Esophagus (tissue), 2 donors: Measurements from ENCODE around the gene TAF10. TPM values are rescaled to one million over a fixed set of nuclear protein-coding genes. Genes with fewer than 3 reads are reported as not detected.
A peak's percentile ranks its signal among the peaks of the same experiment; 100 is the strongest.

ENCODE experiments used
- H3K27ac ChIP-seq, 2 donors: one replicate each; pipeline ENCODE4 v1.5.1; 2013; ENCODE audit warnings: low read depth in 2 of 2, mild to moderate bottlenecking in 2 of 2, inconsistent platforms in 1 of 2, low read length in 1 of 2, moderate library complexity in 1 of 2
- H3K27me3 ChIP-seq, 2 donors: one replicate each; pipeline ENCODE4 v1.6.1; 2013; ENCODE audit warnings: low read length in 2 of 2, control low read depth in 1 of 2, mild to moderate bottlenecking in 1 of 2; ENCODE audit not compliant: insufficient read depth in 2 of 2, control insufficient read depth in 1 of 2
- H3K36me3 ChIP-seq, 2 donors: one replicate each; pipeline ENCODE4 v1.6.1; 2013; ENCODE audit warnings: low read length in 1 of 2; ENCODE audit not compliant: control insufficient read depth in 2 of 2, insufficient read depth in 2 of 2
- H3K4me1 ChIP-seq, 2 donors: one replicate each; pipeline ENCODE4 v1.6.1; 2013; ENCODE audit warnings: low read length in 1 of 2; ENCODE audit not compliant: control insufficient read depth in 2 of 2, insufficient read depth in 2 of 2
- H3K4me3 ChIP-seq, 2 donors: one replicate each; pipeline ENCODE4 v1.5.1; 2013; ENCODE audit warnings: low read length in 2 of 2, mild to moderate bottlenecking in 2 of 2, low read depth in 1 of 2, moderate library complexity in 1 of 2
- H3K9me3 ChIP-seq, 2 donors: one replicate each; pipeline ENCODE4 v1.6.1; 2013; ENCODE audit warnings: mild to moderate bottlenecking in 2 of 2, low read depth in 1 of 2, low read length in 1 of 2, moderate library complexity in 1 of 2; ENCODE audit not compliant: control insufficient read depth in 2 of 2, insufficient read depth in 1 of 2
- WGBS, 2 donors: extraction: QIAGEN DNeasy Blood & Tissue Kit; methylation state at CpG; one replicate each; pipeline ENCODE4 v1.1.7; 2013; 5-methylcytosine and 5-hydroxymethylcytosine counted together
- polyA plus RNA-seq, 2 donors: library from polyadenylated mRNA; stranded (reverse); fragments of 200-250 nt; gene quantifications; one replicate each; pipeline ENCODE4 v1.2.3, GENCODE V29; 2013
- donor health status: healthy with polysubstance abuse.
- donor health status: Bipolar disorder and iron deficiency.

The TAF10 gene
- polyA plus RNA-seq, 2 donors, result 83.0 to 93.7 TPM

GRCh38 chr11:6594142-6594768 is 17.8 kb downstream of the TAF10 start:
- Histone ChIP-seq H3K9me3 (no peaks in the 10 kb centered on the region), H3K4me1 (no peaks in the 10 kb centered on the region), H3K4me3 (no peak overlapping the region), H3K27me3 (no peaks in the 10 kb centered on the region), H3K27ac (no peak overlapping the region), H3K36me3 (peaks cover 6 to 10% of the 10 kb centered on the region in 2 donors)
- WGBS, 2 donors, result 88 to 97% methylated on average over 3 of the region's 3 CpGs

GRCh38 chr11:6588018-6588417 is 24.0 kb downstream of the TAF10 start:
- WGBS, 2 donors, result 84 to 89% methylated on average over 1 of the region's 1 CpG
- Histone ChIP-seq H3K36me3 (no peaks in the 10 kb centered on the region), H3K4me1 (peaks cover 0 to 6% of the 10 kb centered on the region in 2 donors), H3K27me3 (no peaks in the 10 kb centered on the region), H3K4me3 (no peak overlapping the region), H3K9me3 (no peaks in the 10 kb centered on the region), H3K27ac (no peak overlapping the region)

DNA sequence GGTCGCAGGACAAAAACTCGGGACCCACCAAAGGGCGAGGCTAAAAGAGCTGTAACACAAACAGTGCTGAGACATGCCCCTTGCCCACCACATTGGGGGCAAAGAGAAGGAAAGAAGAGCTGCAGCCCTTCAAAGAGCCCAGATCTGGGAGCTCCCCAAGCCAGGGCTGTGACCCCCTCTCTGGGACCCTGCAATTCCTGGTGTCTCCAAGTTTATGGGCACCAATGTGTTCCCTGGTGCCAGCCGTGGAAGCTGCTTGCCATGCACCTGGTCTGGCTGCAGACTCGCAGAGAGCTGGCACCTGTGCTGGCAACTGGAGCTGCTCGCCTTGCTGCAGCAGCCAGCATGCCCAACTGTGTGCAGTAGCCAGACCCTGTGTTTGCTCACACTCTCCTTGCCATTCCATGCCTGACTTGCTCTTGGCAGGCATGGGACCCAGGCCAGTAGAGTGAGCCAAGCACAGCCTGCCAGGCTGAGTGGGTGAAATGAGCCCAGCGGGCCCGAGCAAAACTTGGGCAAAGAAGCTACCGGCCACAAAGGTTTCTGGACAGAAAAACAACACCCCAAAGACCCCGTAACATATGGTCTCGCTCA is 24.6 kb downstream of the TAF10 start:
- H3K4me1 ChIP-seq, result peaks cover 0 to 6% of the 10 kb centered on the region in 2 donors
- H3K27ac ChIP-seq, result no peak overlapping the region

GRCh38 chr11:6586434-6587359 is 25.3 kb downstream of the TAF10 start:
- Histone ChIP-seq H3K36me3 (no peaks in the 10 kb centered on the region), H3K4me3 (no peak overlapping the region), H3K27ac (no peak overlapping the region), H3K9me3 (no peaks in the 10 kb centered on the region), H3K4me1 (peaks cover 0 to 6% of the 10 kb centered on the region in 2 donors), H3K27me3 (no peaks in the 10 kb centered on the region)
- 85 to 92% methylated on average over 25 of the region's 25 CpGs for WGBS, 2 donors

More for the DNA sequence above, 24.6 kb downstream of the TAF10 start:
- Histone ChIP-seq H3K4me3 (no peak overlapping the region), H3K9me3 (no peaks in the 10 kb centered on the region), H3K27me3 (no peaks in the 10 kb centered on the region), H3K36me3 (no peaks in the 10 kb centered on the region)
- 57 to 65% methylated on average over 11 of the region's 11 CpGs for WGBS, 2 donors

DNA sequence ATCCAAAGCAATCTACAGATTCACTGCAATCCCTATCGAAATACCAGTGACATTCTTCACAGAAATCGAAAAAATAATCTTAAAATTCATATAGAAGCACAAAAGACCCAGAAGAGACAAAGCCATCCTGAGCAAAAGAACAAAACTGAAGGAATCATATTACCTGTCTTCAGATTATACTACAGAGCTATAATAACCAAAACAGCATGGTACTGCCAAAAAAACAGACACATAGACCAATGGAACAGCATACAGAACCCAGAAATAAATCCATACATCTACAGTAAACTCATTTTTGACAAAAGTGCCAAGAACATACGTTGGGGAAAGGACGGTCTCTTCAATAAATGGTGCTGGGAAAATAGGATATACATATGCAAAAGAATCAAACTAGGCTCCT is 27.5 kb downstream of the TAF10 start:
- WGBS, 2 donors, result 90 to 96% methylated on average over 4 of the region's 4 CpGs

DNA sequence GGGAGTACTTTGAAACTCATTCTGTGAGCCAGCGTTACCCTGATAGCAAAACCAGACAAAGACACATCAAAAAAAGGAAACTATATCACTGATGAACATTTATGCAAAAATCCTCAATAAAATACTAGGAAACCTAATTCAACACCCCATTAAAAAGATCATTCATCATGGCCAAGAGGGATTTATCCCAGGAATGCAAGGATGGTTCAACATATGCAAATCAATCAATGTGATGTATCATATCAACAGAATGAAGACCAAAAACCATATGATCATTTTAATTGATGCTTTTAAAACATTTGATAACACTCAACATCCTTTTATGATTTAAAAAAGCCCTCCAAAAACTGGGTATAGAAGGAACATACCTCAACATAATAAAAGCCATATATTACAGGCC is 28.4 kb downstream of the TAF10 start:
- peaks cover 0 to 6% of the 10 kb centered on the region in 2 donors for H3K4me1 ChIP-seq
- H3K36me3 ChIP-seq, result no peaks in the 10 kb centered on the region
- no peak overlapping the region for H3K27ac ChIP-seq
- 92 to 98% methylated on average over 1 of the region's 1 CpG for WGBS, 2 donors
- H3K27me3 ChIP-seq, result no peaks in the 10 kb centered on the region
- no peaks in the 10 kb centered on the region for H3K9me3 ChIP-seq
- no peak overlapping the region for H3K4me3 ChIP-seq

More for the DNA sequence above, 27.5 kb downstream of the TAF10 start:
- Histone ChIP-seq H3K4me3 (no peak overlapping the region), H3K9me3 (no peaks in the 10 kb centered on the region), H3K36me3 (no peaks in the 10 kb centered on the region), H3K27me3 (no peaks in the 10 kb centered on the region), H3K4me1 (peaks cover 0 to 6% of the 10 kb centered on the region in 2 donors), H3K27ac (no peak overlapping the region)

DNA sequence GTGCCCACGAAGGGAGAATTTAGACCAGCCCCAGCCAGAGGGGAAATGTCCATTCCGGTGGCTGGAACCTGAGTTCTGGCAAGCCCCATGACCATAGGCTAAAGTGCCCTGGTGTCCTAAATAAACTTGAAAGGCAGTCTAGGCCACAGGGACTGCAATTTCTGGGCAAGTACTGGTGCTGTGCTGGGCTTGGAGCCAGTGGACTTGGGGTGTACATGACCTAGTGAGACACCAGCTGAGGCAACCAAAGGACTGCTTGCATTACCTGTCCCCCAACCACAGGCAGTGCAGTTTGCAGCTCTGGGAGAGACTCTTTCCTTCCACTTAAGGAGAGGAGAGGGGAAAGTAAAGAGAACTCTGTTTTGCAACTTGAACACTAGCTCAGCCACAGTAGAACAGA is 32.3 kb downstream of the TAF10 start:
- Histone ChIP-seq H3K9me3 (no peaks in the 10 kb centered on the region), H3K27me3 (no peaks in the 10 kb centered on the region), H3K27ac (no peak overlapping the region), H3K4me3 (no peak overlapping the region), H3K4me1 (peaks cover 0 to 2% of the 10 kb centered on the region in 2 donors), H3K36me3 (no peaks in the 10 kb centered on the region)
- WGBS, 2 donors, result 85 to 93% methylated on average over 2 of the region's 2 CpGs

DNA sequence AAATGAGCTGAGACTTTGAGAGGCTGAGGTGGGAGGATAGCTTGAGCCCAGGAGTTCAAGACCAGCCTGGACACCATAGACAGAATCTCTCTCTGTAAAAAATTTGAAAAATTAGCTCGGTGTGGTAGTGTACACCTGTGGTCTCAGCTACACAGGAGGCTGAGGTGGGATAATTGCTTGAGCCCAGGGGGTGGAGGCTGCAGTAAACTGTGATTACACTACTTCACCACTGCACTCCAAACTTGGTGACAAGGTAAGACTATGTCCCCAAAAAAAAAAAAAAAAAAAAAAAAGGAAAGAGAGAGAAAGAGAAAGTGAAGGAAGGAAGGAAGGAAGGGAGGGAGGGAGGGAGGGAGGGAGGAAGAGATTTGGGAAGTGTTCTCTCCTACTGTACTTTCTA is 33.9 kb downstream of the TAF10 start:
- WGBS, 2 donors, result 92 to 100% methylated on average over 1 of the region's 1 CpG
- H3K9me3 ChIP-seq, result no peaks in the 10 kb centered on the region

GRCh38 chr11:6576471-6577373 is 35.3 kb downstream of the TAF10 start:
- Histone ChIP-seq H3K4me3 (no peak overlapping the region), H3K36me3 (no peaks in the 10 kb centered on the region), H3K27me3 (no peaks in the 10 kb centered on the region), H3K4me1 (peaks cover 0 to 2% of the 10 kb centered on the region in 2 donors), H3K27ac (peak overlapping the region; percentile 37 to 62), H3K9me3 (no peaks in the 10 kb centered on the region)
- WGBS, 2 donors, result 38 to 45% methylated on average over 6 of the region's 6 CpGs

More for the DNA sequence above, 33.9 kb downstream of the TAF10 start:
- Histone ChIP-seq H3K4me3 (no peak overlapping the region), H3K27ac (no peak overlapping the region), H3K4me1 (peaks cover 0 to 2% of the 10 kb centered on the region in 2 donors), H3K27me3 (no peaks in the 10 kb centered on the region), H3K36me3 (no peaks in the 10 kb centered on the region)
